ENCODE data around the gene ACTA2. TPM values are rescaled to one million over a fixed set of nuclear protein-coding genes. Genes with fewer than 3 reads are reported as not detected.

The ACTA2 gene
- total RNA-seq = 100 to 1,000 TPM; 146 to 162 (median 152) TPM

GRCh38 chr10:88952647-88953111 is at the start of gene ACTA2:
Gene ACTA2, minus strand, starts transcription at chr10:88952773. Its CDS starts 3,843 bp downstream, at chr10:88948930.
- no peak for DNase-seq (ENCODE audit: low spot score in 2 of 2)
- peak within 1 kb of the TSS; percentile 44 for H3K27ac ChIP-seq
- H3K9me3 ChIP-seq = no peaks in the 10 kb centered on the region
- no peak for TF ChIP-seq EP300 (IDR thresholded peaks at IDR 0.05)
- TF ChIP-seq POLR2AphosphoS5 (IDR thresholded peaks at IDR 0.05) = no peak
- TF ChIP-seq POLR2A (IDR thresholded peaks at IDR 0.05) = no peak
- TF ChIP-seq CTCF (IDR thresholded peaks at IDR 0.05) = no peak
- no peaks in the 10 kb centered on the region for H3K27me3 ChIP-seq
- H3K4me1 ChIP-seq = peaks cover 28% of the 10 kb centered on the region
- H3K36me3 ChIP-seq = no peaks in the 10 kb centered on the region
- 54% methylated on average over 8 of the region's 8 CpGs for WGBS
- H3K4me3 ChIP-seq = peak within 1 kb of the TSS; percentile 11

GRCh38 chr10:89001729-89002072 is 49.1 kb upstream of the ACTA2 start:
- H3K27ac ChIP-seq = peak overlapping the region; percentile 67
- no peaks in the 10 kb centered on the region for H3K9me3 ChIP-seq
- no peaks in the 10 kb centered on the region for H3K27me3 ChIP-seq
- 45% methylated on average over 4 of the region's 4 CpGs for WGBS
- no peak for DNase-seq (ENCODE audit: low spot score in 2 of 2)
- no peak for TF ChIP-seq POLR2A (IDR thresholded peaks at IDR 0.05)
- no peak for TF ChIP-seq POLR2AphosphoS5 (IDR thresholded peaks at IDR 0.05)
- H3K4me3 ChIP-seq = no peak overlapping the region
- no peaks in the 10 kb centered on the region for H3K36me3 ChIP-seq
- peaks cover 50% of the 10 kb centered on the region for H3K4me1 ChIP-seq

- peaks cover 55% of the 10 kb centered on the region for H3K4me1 ChIP-seq
- no peaks in the 10 kb centered on the region for H3K36me3 ChIP-seq
- H3K27ac ChIP-seq = peak overlapping the region; percentile 67
- no peak overlapping the region for H3K4me3 ChIP-seq
- DNase-seq (ENCODE audit: low spot score in 2 of 2) = no peak
- H3K27me3 ChIP-seq = no peaks in the 10 kb centered on the region
- TF ChIP-seq EP300 (IDR thresholded peaks at IDR 0.05) = no peak
- no peak for TF ChIP-seq POLR2AphosphoS5 (IDR thresholded peaks at IDR 0.05)
- no peak for TF ChIP-seq CTCF (IDR thresholded peaks at IDR 0.05)
- no peak for TF ChIP-seq POLR2A (IDR thresholded peaks at IDR 0.05)
- WGBS = 48% methylated on average over 5 of the region's 5 CpGs
- no peaks in the 10 kb centered on the region for H3K9me3 ChIP-seq
These were observed 48.6 kb upstream of the ACTA2 start for GRCh38 chr10:89001024-89001728.

GRCh38 chr10:88999625-89000024 is 47.1 kb upstream of the ACTA2 start:
- peak overlapping the region; percentile 67 for H3K27ac ChIP-seq
- TF ChIP-seq CTCF (IDR thresholded peaks at IDR 0.05) = no peak
- TF ChIP-seq POLR2A (IDR thresholded peaks at IDR 0.05) = peak in 1 of 2 donors; percentile 16
- WGBS = 12% methylated on average over 1 of the region's 1 CpG
- H3K4me3 ChIP-seq = peak overlapping the region; percentile 17
- H3K27me3 ChIP-seq = no peaks in the 10 kb centered on the region
- H3K4me1 ChIP-seq = peaks cover 69% of the 10 kb centered on the region
- no peak for DNase-seq (ENCODE audit: low spot score in 2 of 2)
- H3K9me3 ChIP-seq = no peaks in the 10 kb centered on the region
- H3K36me3 ChIP-seq = no peaks in the 10 kb centered on the region

GRCh38 chr10:88996927-88997326 is 44.4 kb upstream of the ACTA2 start:
- WGBS = 94% methylated on average over 1 of the region's 1 CpG
- TF ChIP-seq POLR2A (IDR thresholded peaks at IDR 0.05) (no peak), CTCF (IDR thresholded peaks at IDR 0.05) (no peak), POLR2AphosphoS5 (IDR thresholded peaks at IDR 0.05) (no peak), EP300 (IDR thresholded peaks at IDR 0.05) (no peak)
- no peaks in the 10 kb centered on the region for H3K9me3 ChIP-seq
- no peak overlapping the region for H3K4me3 ChIP-seq
- H3K27ac ChIP-seq = no peak overlapping the region
- no peak for DNase-seq (ENCODE audit: low spot score in 2 of 2)
- no peaks in the 10 kb centered on the region for H3K36me3 ChIP-seq
- H3K4me1 ChIP-seq = peaks cover 70% of the 10 kb centered on the region
- no peaks in the 10 kb centered on the region for H3K27me3 ChIP-seq
